Measurements from ENCODE around the gene RHBDD2.
"Not testable (repeated sequence)": the region's sequence is repeated elsewhere in the genome, so short reads cannot be mapped to it uniquely, and the experiment has no call there.

Gene RHBDD2

DNA sequence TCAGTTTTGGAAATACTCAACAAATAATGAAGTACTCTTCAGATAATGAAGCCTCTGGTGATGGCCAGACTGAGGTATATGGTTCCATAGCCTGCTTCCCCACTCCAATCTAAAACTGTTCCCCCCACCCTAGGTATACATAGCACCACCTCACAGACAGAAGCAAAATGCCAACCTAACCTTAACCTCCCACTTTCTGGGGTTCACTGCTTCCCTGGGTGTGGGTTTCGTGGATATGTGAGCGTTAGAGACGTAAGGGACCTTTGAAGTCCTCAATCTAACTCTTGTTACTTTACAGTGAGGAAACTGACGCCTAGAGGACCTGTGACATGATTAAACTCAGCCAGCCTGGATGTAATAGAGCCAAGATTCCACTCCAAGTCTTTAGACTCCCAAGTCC is 1.4 kb downstream of the RHBDD2 start:
- H3K4me2 ChIP-seq (ENCODE audit: low read length) = peak overlapping the region; percentile 81
- peaks cover 13% of the 10 kb centered on the region for H3K79me2 ChIP-seq (ENCODE audit: control insufficient read depth, low read length)
- no peaks in the 10 kb centered on the region for H3K9me3 ChIP-seq (ENCODE audit: control insufficient read depth, insufficient read depth, low read length)
- H3K4me3 ChIP-seq (ENCODE audit: low read length) = peak overlapping the region; percentile 76
- no peaks in the 10 kb centered on the region for H3K27me3 ChIP-seq (ENCODE audit: control insufficient read depth, low read length)
- H4K20me1 ChIP-seq (ENCODE audit: control insufficient read depth, insufficient read depth, low read depth, low read length) = no peaks in the 10 kb centered on the region
- H3K36me3 ChIP-seq (ENCODE audit: control insufficient read depth, low read length) = peaks cover 31% of the 10 kb centered on the region
- H3F3A ChIP-seq (ENCODE audit: control insufficient read depth, insufficient read depth) = no peaks in the 10 kb centered on the region
- no peaks in the 10 kb centered on the region for H3K9me2 ChIP-seq (replicated peaks; ENCODE audit: control insufficient read depth, low read length)
- peaks cover 19% of the 10 kb centered on the region for H3K4me1 ChIP-seq (ENCODE audit: control insufficient read depth, low read length)
- TF ChIP-seq, protein P1, sequence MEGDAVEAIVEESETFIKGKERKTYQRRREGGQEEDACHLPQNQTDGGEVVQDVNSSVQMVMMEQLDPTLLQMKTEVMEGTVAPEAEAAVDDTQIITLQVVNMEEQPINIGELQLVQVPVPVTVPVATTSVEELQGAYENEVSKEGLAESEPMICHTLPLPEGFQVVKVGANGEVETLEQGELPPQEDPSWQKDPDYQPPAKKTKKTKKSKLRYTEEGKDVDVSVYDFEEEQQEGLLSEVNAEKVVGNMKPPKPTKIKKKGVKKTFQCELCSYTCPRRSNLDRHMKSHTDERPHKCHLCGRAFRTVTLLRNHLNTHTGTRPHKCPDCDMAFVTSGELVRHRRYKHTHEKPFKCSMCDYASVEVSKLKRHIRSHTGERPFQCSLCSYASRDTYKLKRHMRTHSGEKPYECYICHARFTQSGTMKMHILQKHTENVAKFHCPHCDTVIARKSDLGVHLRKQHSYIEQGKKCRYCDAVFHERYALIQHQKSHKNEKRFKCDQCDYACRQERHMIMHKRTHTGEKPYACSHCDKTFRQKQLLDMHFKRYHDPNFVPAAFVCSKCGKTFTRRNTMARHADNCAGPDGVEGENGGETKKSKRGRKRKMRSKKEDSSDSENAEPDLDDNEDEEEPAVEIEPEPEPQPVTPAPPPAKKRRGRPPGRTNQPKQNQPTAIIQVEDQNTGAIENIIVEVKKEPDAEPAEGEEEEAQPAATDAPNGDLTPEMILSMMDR (IDR thresholded peaks at IDR 0.05; ENCODE audit: low read depth, low read length, poor library complexity, severe bottlenecking) = no peak
- TF ChIP-seq EZH2phosphoT487 (IDR thresholded peaks at IDR 0.05; ENCODE audit: borderline replicate concordance, low read length) = no peak
- H3K27ac ChIP-seq (ENCODE audit: low read depth, low read length) = no peak overlapping the region

DNA sequence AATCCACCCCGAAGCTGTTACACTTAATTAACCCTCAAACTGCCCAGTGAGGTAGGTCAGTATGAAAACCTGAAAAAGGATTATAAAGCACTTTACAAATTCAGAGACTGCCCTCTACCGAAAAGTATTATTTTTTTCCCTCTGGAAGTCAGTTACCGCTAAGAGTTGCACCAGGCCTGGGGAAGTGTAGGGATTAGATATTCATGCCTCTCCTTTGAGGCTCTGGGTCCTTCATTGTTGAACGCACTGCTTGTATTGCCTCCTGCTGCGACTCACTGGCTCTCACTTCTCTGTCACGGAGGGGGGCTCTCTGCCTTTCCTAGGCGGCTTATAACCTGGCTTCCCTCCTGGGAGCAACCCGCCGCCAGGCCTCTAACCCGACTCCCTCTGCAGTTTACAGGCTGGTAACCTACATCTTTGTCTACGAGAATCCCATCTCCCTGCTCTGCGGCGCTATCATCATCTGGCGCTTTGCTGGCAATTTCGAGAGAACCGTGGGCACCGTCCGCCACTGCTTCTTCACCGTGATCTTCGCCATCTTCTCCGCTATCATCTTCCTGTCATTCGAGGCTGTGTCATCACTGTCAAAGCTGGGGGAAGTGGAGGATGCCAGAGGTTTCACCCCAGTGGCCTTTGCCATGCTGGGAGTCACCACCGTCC is 2.7 kb downstream of the RHBDD2 start:
- Histone ChIP-seq H3K4me2 (ENCODE audit: low read length) (no peak overlapping the region), H3K27ac (ENCODE audit: low read depth, low read length) (no peak overlapping the region), H3K4me1 (ENCODE audit: control insufficient read depth, low read length) (peaks cover 19% of the 10 kb centered on the region), H3K9me2 (replicated peaks; ENCODE audit: control insufficient read depth, low read length) (no peaks in the 10 kb centered on the region), H3K79me2 (ENCODE audit: control insufficient read depth, low read length) (peaks cover 13% of the 10 kb centered on the region), H3F3A (ENCODE audit: control insufficient read depth, insufficient read depth) (no peaks in the 10 kb centered on the region), H3K9me3 (ENCODE audit: control insufficient read depth, insufficient read depth, low read length) (no peaks in the 10 kb centered on the region), H3K27me3 (ENCODE audit: control insufficient read depth, low read length) (no peaks in the 10 kb centered on the region), H4K20me1 (ENCODE audit: control insufficient read depth, insufficient read depth, low read depth, low read length) (no peaks in the 10 kb centered on the region), H3K4me3 (ENCODE audit: low read length) (no peak overlapping the region), H3K36me3 (ENCODE audit: control insufficient read depth, low read length) (peaks cover 38% of the 10 kb centered on the region)
- TF ChIP-seq EZH2phosphoT487 (IDR thresholded peaks at IDR 0.05; ENCODE audit: borderline replicate concordance, low read length) = no peak
- TF ChIP-seq, protein P1 (IDR thresholded peaks at IDR 0.05; ENCODE audit: low read depth, low read length, poor library complexity, severe bottlenecking) = no peak

DNA sequence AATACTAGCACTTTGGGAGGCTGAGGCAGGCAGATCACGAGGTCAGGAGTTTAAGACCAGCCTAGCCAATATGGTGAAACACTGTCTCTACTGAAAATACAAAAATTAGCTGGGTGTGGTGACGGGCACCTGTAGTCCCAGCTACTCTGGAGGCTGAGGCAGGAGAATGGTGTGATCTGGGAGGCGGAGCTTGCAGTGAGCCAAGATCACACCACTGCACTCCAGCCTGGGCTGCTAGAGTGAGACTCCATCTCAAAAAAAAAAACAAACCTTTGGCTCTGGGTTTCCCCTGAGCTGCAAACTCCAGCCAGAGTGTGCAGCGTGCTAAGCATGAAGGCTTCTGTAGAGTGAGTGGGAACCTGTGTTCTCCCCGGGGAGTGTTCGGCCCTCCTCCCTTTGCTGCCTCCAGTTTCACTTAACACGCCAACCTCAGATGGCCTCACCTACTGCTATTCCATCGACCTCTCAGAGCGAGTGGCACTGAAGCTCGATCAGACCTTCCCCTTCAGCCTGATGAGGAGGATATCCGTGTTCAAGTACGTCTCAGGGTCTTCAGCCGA is 4.5 kb downstream of the RHBDD2 start:
- not testable (repeated sequence) for H3K9me2 ChIP-seq (replicated peaks; ENCODE audit: control insufficient read depth, low read length); H3K27me3 ChIP-seq (ENCODE audit: control insufficient read depth, low read length); H3K27ac ChIP-seq (ENCODE audit: low read depth, low read length); H4K20me1 ChIP-seq (ENCODE audit: control insufficient read depth, insufficient read depth, low read depth, low read length); H3K4me3 ChIP-seq (ENCODE audit: low read length); H3K9me3 ChIP-seq (ENCODE audit: control insufficient read depth, insufficient read depth, low read length); H3K4me2 ChIP-seq (ENCODE audit: low read length); H3F3A ChIP-seq (ENCODE audit: control insufficient read depth, insufficient read depth)
- peaks cover 13% of the 10 kb centered on the region for H3K79me2 ChIP-seq (ENCODE audit: control insufficient read depth, low read length)
- peaks cover 14% of the 10 kb centered on the region for H3K4me1 ChIP-seq (ENCODE audit: control insufficient read depth, low read length)
- H3K36me3 ChIP-seq (ENCODE audit: control insufficient read depth, low read length) = peaks cover 42% of the 10 kb centered on the region

- Histone ChIP-seq H3K4me1 (ENCODE audit: control insufficient read depth, low read length) (peaks cover 9% of the 10 kb centered on the region), H4K20me1 (ENCODE audit: control insufficient read depth, insufficient read depth, low read depth, low read length) (no peaks in the 10 kb centered on the region), H3K4me2 (ENCODE audit: low read length) (no peak overlapping the region), H3F3A (ENCODE audit: control insufficient read depth, insufficient read depth) (no peaks in the 10 kb centered on the region), H3K9me2 (replicated peaks; ENCODE audit: control insufficient read depth, low read length) (no peaks in the 10 kb centered on the region), H3K4me3 (ENCODE audit: low read length) (no peak overlapping the region), H3K9me3 (ENCODE audit: control insufficient read depth, insufficient read depth, low read length) (no peaks in the 10 kb centered on the region), H3K27ac (ENCODE audit: low read depth, low read length) (no peak overlapping the region), H3K27me3 (ENCODE audit: control insufficient read depth, low read length) (no peaks in the 10 kb centered on the region), H3K36me3 (ENCODE audit: control insufficient read depth, low read length) (peaks cover 42% of the 10 kb centered on the region), H3K79me2 (ENCODE audit: control insufficient read depth, low read length) (peaks cover 9% of the 10 kb centered on the region)
- TF ChIP-seq, protein P1 (IDR thresholded peaks at IDR 0.05; ENCODE audit: low read depth, low read length, poor library complexity, severe bottlenecking) = no peak
- no peak for TF ChIP-seq EZH2phosphoT487 (IDR thresholded peaks at IDR 0.05; ENCODE audit: borderline replicate concordance, low read length)
These were observed 5.6 kb downstream of the RHBDD2 start for GRCh38 chr7:75884476-75884875.

Data from DOHH2 (cell line).